ENCODE results near the gene COX4I1. TPM values are rescaled to one million over a fixed set of nuclear protein-coding genes. Genes with fewer than 3 reads are reported as not detected.

Gene COX4I1
- total RNA-seq, 1 donor from 2014 or later, result 148 TPM

DNA sequence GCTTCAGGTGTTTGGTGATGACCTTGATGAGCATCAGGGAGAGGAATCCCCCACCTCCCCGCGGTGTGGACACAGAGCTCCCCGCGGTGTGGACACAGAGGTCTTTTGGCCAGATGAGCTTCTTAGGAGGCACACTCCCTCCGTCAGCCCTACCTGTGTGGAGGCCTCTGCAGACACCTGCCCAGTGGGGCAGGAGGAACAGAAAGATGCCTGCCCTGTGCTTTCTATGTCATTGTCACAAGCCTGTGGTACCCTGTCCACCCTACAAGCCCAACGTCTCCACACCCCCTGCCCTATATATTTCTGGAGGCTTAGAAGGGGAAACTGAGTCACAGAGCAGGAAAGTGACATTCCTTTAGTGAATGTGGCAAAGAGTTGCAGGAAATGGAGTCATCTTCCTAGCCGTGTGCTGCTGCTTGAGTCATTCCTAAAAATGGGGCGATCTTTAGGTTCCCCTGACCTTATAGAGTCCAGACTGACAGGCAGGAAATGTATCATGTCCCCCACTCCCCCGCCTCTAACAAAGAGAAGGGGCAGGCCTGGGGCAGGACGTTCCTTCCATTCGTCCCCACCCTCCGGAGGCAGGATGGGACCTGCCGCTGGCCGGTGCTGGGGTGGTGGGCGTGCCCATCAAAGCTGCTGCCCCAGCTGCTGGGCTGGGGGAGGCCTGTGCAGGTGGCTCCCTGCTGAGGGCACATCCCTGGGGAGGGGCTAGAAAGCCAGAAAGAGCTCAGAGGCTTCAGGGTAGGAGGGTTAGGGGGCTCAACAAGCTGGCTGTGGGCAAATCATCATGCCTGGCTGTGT lies 47.6 kb upstream of the COX4I1 start:
- Histone ChIP-seq H3K27ac (no peak overlapping the region), H3K9me3 (no peaks in the 10 kb centered on the region), H3K4me1 (peaks cover 8 to 11% of the 10 kb centered on the region in 2 donors), H3K36me3 (no peaks in the 10 kb centered on the region), H3K4me3 (no peak overlapping the region), H3K27me3 (peaks cover 7% of the 10 kb centered on the region)
- intact Hi-C loops (cut with DNase I), result no loop called here
- TF ChIP-seq, protein P1, sequence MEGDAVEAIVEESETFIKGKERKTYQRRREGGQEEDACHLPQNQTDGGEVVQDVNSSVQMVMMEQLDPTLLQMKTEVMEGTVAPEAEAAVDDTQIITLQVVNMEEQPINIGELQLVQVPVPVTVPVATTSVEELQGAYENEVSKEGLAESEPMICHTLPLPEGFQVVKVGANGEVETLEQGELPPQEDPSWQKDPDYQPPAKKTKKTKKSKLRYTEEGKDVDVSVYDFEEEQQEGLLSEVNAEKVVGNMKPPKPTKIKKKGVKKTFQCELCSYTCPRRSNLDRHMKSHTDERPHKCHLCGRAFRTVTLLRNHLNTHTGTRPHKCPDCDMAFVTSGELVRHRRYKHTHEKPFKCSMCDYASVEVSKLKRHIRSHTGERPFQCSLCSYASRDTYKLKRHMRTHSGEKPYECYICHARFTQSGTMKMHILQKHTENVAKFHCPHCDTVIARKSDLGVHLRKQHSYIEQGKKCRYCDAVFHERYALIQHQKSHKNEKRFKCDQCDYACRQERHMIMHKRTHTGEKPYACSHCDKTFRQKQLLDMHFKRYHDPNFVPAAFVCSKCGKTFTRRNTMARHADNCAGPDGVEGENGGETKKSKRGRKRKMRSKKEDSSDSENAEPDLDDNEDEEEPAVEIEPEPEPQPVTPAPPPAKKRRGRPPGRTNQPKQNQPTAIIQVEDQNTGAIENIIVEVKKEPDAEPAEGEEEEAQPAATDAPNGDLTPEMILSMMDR (IDR thresholded peaks at IDR 0.05), result no peak
- DNase-seq (ENCODE audit: low spot score in 2 of 2), result no peak

DNA sequence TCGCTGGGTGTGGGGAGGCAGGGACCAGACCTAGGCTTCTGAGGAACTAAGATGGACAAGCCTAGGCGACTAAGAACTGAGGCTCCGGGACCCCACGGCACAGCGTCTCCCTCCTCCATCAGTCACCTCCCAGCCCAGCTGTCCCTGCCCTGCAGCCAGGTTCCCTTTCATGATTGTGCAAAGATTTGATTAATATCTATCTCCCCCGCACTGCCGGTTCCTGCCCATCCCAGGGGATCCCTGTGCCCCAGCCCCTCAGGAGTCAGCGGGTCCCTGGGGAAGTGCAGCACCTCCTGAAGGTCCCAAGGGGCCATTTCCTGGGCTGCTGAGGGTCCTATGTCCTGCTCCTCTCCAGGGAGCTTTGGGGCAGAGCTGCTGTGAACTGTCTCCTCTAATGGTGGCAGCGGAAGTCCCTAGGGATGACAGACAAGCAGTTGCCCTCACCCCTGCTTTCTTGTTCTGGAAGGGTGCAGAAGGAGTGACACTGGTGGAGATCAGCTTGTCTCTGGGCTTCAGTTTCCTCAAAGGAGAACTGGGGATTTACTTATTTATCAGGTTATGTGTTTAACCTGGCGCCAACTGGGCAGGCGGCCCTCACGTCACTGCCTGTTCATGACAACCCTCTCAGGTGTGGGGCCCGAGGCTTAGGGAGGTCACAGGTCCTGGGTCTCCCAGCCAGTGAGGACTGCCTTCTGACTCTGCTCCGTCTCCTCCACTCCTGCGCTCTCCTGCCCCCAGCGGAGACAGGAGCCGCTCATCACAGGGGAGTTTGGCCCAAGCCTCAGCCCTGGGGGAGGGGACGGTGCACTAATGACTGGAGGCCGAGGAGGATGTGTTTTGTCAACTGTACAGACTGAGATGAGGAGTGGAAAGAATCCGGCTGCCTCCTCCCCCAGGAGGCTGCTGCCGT lies 46.7 kb upstream of the COX4I1 start:
- DNase-seq (ENCODE audit: low spot score in 2 of 2), result no peak
- intact Hi-C loops (cut with DNase I), result no loop called here
- Histone ChIP-seq H3K4me3 (no peak overlapping the region), H3K36me3 (no peaks in the 10 kb centered on the region), H3K27ac (no peak overlapping the region), H3K4me1 (peaks cover 8 to 11% of the 10 kb centered on the region in 2 donors), H3K27me3 (peaks cover 7% of the 10 kb centered on the region), H3K9me3 (no peaks in the 10 kb centered on the region)
- TF ChIP-seq, protein P1 (IDR thresholded peaks at IDR 0.05), result no peak

- intact Hi-C loops (cut with DNase I), result no loop called here
- TF ChIP-seq, protein P1 (IDR thresholded peaks at IDR 0.05), result no peak
- H3K27me3 ChIP-seq, result peaks cover 7% of the 10 kb centered on the region
These were observed 45.9 kb upstream of the COX4I1 start for GRCh38 chr16:85753559-85753958.

GRCh38 chr16:85753976-85754375 lies 45.5 kb upstream of the COX4I1 start:
- intact Hi-C loops (cut with DNase I), result no loop called here
- Histone ChIP-seq H3K36me3 (no peaks in the 10 kb centered on the region), H3K4me3 (no peak overlapping the region), H3K4me1 (peaks cover 8 to 11% of the 10 kb centered on the region in 2 donors), H3K27me3 (peaks cover 7% of the 10 kb centered on the region), H3K27ac (no peak overlapping the region), H3K9me3 (no peaks in the 10 kb centered on the region)
- TF ChIP-seq, protein P1 (IDR thresholded peaks at IDR 0.05), result no peak
- DNase-seq (ENCODE audit: low spot score in 2 of 2), result no peak

More at GRCh38 chr16:85753559-85753958, 45.9 kb upstream of the COX4I1 start:
- no peak for DNase-seq (ENCODE audit: low spot score in 2 of 2)
- no peak overlapping the region for H3K27ac ChIP-seq
- no peaks in the 10 kb centered on the region for H3K9me3 ChIP-seq
- H3K4me1 ChIP-seq, result peaks cover 8 to 11% of the 10 kb centered on the region in 2 donors
- no peaks in the 10 kb centered on the region for H3K36me3 ChIP-seq
- no peak overlapping the region for H3K4me3 ChIP-seq

- Histone ChIP-seq H3K4me1 (peaks cover 8 to 11% of the 10 kb centered on the region in 2 donors), H3K27ac (no peak overlapping the region), H3K9me3 (no peaks in the 10 kb centered on the region), H3K4me3 (no peak overlapping the region), H3K27me3 (peaks cover 7% of the 10 kb centered on the region), H3K36me3 (no peaks in the 10 kb centered on the region)
- DNase-seq (ENCODE audit: low spot score in 2 of 2), result no peak
- intact Hi-C loops (cut with DNase I), result no loop called here
- TF ChIP-seq, protein P1 (IDR thresholded peaks at IDR 0.05), result no peak
These were observed 45.1 kb upstream of the COX4I1 start for GRCh38 chr16:85754413-85754812.

Data from ascending aorta (tissue), 2 donors.